ENCODE data around the gene MORF4L1. TPM values are rescaled to one million over a fixed set of nuclear protein-coding genes. Genes with fewer than 3 reads are reported as not detected.

MORF4L1 gene
- total and polyA plus RNA-seq, 2 experiments from 2014 or later: 357 to 388 TPM

DNA sequence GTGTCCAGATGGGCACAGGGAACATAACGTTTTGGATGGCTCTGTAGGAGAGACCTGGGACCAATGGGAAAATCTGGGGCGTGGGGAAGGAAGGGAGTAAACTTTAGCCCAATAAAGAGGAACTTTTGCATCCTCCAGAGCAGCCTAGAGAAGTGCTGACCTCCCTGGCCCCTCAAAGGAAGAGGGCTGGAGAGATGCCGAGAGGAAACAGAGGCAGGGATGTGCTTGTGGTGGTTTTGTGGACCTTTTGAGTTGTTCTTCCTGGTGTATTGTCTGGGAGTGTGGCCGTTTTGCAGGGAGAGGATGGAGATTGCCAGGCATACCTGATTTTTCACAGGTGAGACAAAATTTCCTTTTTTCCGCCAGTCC lies 61.9 kb downstream of the MORF4L1 start:
- no peak for DNase-seq
- Histone ChIP-seq H3K9me2 (ENCODE audit: insufficient read depth) (no peaks in the 10 kb centered on the region), H3K9me3 (ENCODE audit: low read depth) (no peaks in the 10 kb centered on the region), H2AFZ (no peak overlapping the region), H3K27me3 (replicated peaks; ENCODE audit: insufficient read depth) (peaks cover 18% of the 10 kb centered on the region; the same call in 1 of the 2 replicates), H3K9ac (no peak overlapping the region), H3K4me1 (ENCODE audit: insufficient read depth) (peaks cover 9% of the 10 kb centered on the region), H3K79me2 (ENCODE audit: insufficient read depth) (no peaks in the 10 kb centered on the region), H3K4me2 (ENCODE audit: unreplicated experiment) (no peak overlapping the region), H3K27ac (no peak overlapping the region), H3K36me3 (ENCODE audit: low read depth) (no peaks in the 10 kb centered on the region), H3K4me3 (no peak overlapping the region), H4K20me1 (ENCODE audit: insufficient read depth) (no peaks in the 10 kb centered on the region), H3F3A (ENCODE audit: insufficient read depth) (no peaks in the 10 kb centered on the region)
- in situ Hi-C loops (cut with MboI): no loop called here
- TF ChIP-seq EZH2phosphoT487 (IDR thresholded peaks at IDR 0.05; ENCODE audit: insufficient read depth, low read depth) (no peak), EZH2 (IDR thresholded peaks at IDR 0.05; ENCODE audit: insufficient read depth, poor library complexity, severe bottlenecking) (no peak)
- 89 to 93% methylated on average over 5 of the region's 5 CpGs for WGBS, 2 experiments (ENCODE audit: low coverage in 1 of 2, low lambda C conversion rate in 2 of 2, missing lambda C conversion rate in 2 of 2)

DNA sequence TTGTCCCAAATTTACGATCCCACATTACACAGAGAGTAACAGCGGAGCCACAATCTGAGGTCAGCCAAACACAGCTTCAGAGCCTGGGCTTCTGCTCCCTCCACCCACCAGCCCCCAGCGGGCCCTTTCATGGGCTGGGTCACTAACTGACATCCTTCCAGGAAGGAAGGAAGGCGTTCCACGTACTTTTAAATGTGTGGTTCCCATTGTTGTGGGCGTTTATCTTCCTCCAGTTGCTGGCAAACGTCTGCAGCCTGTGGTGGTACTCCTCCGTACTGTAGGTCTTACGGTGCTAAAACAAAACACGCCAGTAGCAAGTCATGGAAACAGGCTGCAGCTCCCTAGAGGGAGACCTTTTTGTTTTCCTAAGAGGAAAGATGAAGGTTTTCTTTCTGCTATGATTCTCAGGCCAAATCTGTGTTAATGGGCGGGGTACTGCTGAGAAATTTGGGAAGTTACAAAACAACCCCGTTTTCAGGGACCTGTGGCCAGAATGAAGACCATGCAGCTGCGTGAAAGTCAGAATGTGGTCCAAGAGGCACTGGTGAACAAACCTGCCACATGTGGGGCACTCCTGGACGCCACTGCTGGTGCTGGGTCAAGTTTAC lies 64.5 kb downstream of the MORF4L1 start:
- H3F3A ChIP-seq (ENCODE audit: insufficient read depth): no peaks in the 10 kb centered on the region

DNA sequence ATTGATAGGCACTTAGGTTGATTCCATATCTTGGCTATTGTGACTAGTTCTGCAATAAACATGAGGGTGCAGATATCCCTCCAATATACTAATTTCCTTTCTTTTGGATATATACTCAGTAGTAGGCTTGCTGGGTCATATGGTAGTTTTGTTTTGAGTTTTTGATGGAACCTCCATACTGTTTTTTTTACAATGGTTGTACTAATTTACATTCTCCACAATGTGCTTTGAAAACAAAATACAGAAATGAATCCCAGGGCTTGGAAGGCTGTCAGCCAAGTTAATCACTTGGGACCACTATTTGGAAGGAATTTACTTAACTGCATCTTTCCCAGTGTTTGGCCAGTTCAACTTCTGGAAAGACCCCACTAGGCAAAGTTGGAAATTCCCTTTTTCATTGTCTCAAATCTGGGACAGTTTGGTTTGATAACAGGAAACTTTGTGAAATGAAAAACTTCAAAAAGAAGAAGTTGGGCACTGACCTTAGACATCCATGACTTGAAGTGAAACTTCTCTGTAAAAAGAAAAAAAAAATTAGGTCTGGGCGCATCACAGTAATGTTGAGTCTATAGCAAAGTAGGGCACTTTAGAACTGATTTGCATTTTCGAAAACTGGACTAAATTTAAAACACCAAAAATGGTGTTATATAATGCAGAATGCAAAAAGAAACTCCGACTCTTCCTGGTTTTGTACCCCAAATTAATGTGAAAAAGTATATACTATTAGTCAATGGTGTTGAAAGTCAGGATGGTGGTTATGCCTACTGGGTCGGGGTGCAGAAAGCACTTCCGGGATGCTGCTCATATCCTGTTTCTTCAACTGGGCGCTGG lies 66.2 kb downstream of the MORF4L1 start:
- H4K20me1 ChIP-seq (ENCODE audit: insufficient read depth): no peaks in the 10 kb centered on the region
- H3K9me2 ChIP-seq (ENCODE audit: insufficient read depth): no peaks in the 10 kb centered on the region
- no peak overlapping the region for H3K9ac ChIP-seq
- H3K9me3 ChIP-seq (ENCODE audit: low read depth): no peaks in the 10 kb centered on the region
- H3K79me2 ChIP-seq (ENCODE audit: insufficient read depth): no peaks in the 10 kb centered on the region
- H3F3A ChIP-seq (ENCODE audit: insufficient read depth): no peaks in the 10 kb centered on the region
- DNase-seq: no peak
- no peak overlapping the region for H3K27ac ChIP-seq
- 70 to 74% methylated on average over 6 of the region's 6 CpGs for WGBS, 2 experiments (ENCODE audit: low coverage in 1 of 2, low lambda C conversion rate in 2 of 2, missing lambda C conversion rate in 2 of 2)
- TF ChIP-seq EZH2phosphoT487 (IDR thresholded peaks at IDR 0.05; ENCODE audit: insufficient read depth, low read depth): no peak
- no peak for TF ChIP-seq EZH2 (IDR thresholded peaks at IDR 0.05; ENCODE audit: insufficient read depth, poor library complexity, severe bottlenecking)
- no peak overlapping the region for H2AFZ ChIP-seq
- H3K27me3 ChIP-seq (replicated peaks; ENCODE audit: insufficient read depth): peaks cover 23% of the 10 kb centered on the region
- H3K4me3 ChIP-seq: no peak overlapping the region
- no peaks in the 10 kb centered on the region for H3K4me1 ChIP-seq (ENCODE audit: insufficient read depth)
- no peaks in the 10 kb centered on the region for H3K36me3 ChIP-seq (ENCODE audit: low read depth)
- in situ Hi-C loops (cut with MboI): no loop called here
- no peak overlapping the region for H3K4me2 ChIP-seq (ENCODE audit: unreplicated experiment)

More for the DNA sequence above, 64.5 kb downstream of the MORF4L1 start:
- 24 to 27% methylated on average over 14 of the region's 14 CpGs for WGBS, 2 experiments (ENCODE audit: low coverage in 1 of 2, low lambda C conversion rate in 2 of 2, missing lambda C conversion rate in 2 of 2)
- Histone ChIP-seq H3K4me3 (no peak overlapping the region), H3K27me3 (replicated peaks; ENCODE audit: insufficient read depth) (peaks cover 18% of the 10 kb centered on the region; the same call in 1 of the 2 replicates), H3K4me1 (ENCODE audit: insufficient read depth) (no peaks in the 10 kb centered on the region), H3K27ac (no peak overlapping the region), H3K9ac (no peak overlapping the region), H3K9me3 (ENCODE audit: low read depth) (no peaks in the 10 kb centered on the region), H3K79me2 (ENCODE audit: insufficient read depth) (no peaks in the 10 kb centered on the region), H2AFZ (peak overlapping the region; percentile 41; the same call in 1 of the 2 replicates), H3K36me3 (ENCODE audit: low read depth) (no peaks in the 10 kb centered on the region), H4K20me1 (ENCODE audit: insufficient read depth) (no peaks in the 10 kb centered on the region), H3K9me2 (ENCODE audit: insufficient read depth) (no peaks in the 10 kb centered on the region), H3K4me2 (ENCODE audit: unreplicated experiment) (no peak overlapping the region)
- in situ Hi-C loops (cut with MboI): no loop called here
- DNase-seq: no peak
- TF ChIP-seq EZH2 (IDR thresholded peaks at IDR 0.05; ENCODE audit: insufficient read depth, poor library complexity, severe bottlenecking) (no peak), EZH2phosphoT487 (IDR thresholded peaks at IDR 0.05; ENCODE audit: insufficient read depth, low read depth) (no peak)

DNA sequence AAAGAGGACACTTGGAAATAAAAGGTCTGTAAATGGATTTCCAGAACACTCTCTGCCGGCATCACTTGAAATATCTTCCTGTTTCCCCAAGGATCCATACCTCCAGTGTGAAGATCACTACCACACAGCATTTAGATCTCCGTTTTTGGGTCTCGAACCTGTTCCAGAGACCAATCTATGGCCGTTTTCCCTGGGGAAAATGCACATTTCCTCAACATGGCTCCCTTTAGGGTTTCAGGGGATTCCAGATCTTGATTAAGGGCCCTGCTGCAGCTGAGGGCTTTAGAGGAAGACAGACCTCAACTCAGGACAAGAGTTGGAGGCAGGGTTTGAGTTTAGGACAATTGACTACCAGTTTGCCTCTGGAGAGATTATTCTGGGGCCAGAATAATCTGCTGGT lies 70.1 kb downstream of the MORF4L1 start:
- no peak overlapping the region for H3K4me3 ChIP-seq
- no peaks in the 10 kb centered on the region for H3K9me3 ChIP-seq (ENCODE audit: low read depth)
- no peak overlapping the region for H3K27ac ChIP-seq
- in situ Hi-C loops (cut with MboI): no loop called here
- H3K36me3 ChIP-seq (ENCODE audit: low read depth): no peaks in the 10 kb centered on the region
- no peak for DNase-seq
- no peak overlapping the region for H2AFZ ChIP-seq
- no peaks in the 10 kb centered on the region for H3F3A ChIP-seq (ENCODE audit: insufficient read depth)
- no peak overlapping the region for H3K4me2 ChIP-seq (ENCODE audit: unreplicated experiment)
- H3K4me1 ChIP-seq (ENCODE audit: insufficient read depth): no peaks in the 10 kb centered on the region
- H3K9me2 ChIP-seq (ENCODE audit: insufficient read depth): no peaks in the 10 kb centered on the region
- H3K27me3 ChIP-seq (replicated peaks; ENCODE audit: insufficient read depth): peaks cover 42% of the 10 kb centered on the region; the same call in 1 of the 2 replicates
- H3K79me2 ChIP-seq (ENCODE audit: insufficient read depth): no peaks in the 10 kb centered on the region
- TF ChIP-seq EZH2phosphoT487 (IDR thresholded peaks at IDR 0.05; ENCODE audit: insufficient read depth, low read depth): no peak
- no peak for TF ChIP-seq EZH2 (IDR thresholded peaks at IDR 0.05; ENCODE audit: insufficient read depth, poor library complexity, severe bottlenecking)
- H3K9ac ChIP-seq: no peak overlapping the region
- no peaks in the 10 kb centered on the region for H4K20me1 ChIP-seq (ENCODE audit: insufficient read depth)
- 83 to 87% methylated on average over 4 of the region's 4 CpGs for WGBS, 2 experiments (ENCODE audit: low coverage in 1 of 2, low lambda C conversion rate in 2 of 2, missing lambda C conversion rate in 2 of 2)

Measured in GM23248 (cell line).